ENCODE measurements around the gene HCN2. TPM values are rescaled to one million over a fixed set of nuclear protein-coding genes. Genes with fewer than 3 reads are reported as not detected.

Gene HCN2
- total RNA-seq (2013; cell fraction: nucleolus; rRNA removed), result 0.12 TPM in 1 of 2 replicates, not detected in the other
- 0.11 TPM in 1 of 2 replicates, not detected in the other for total RNA-seq (2014; rRNA removed)
- 0.04 TPM in 1 of 2 replicates, not detected in the other for total RNA-seq (2014; rRNA removed; fragmentation: Illumina TruSeq; extraction: Trizol)
- 0.45 and 0.54 TPM in 2 replicates for total RNA-seq (2021)
- 0.17 TPM for polyA plus RNA-seq (2011; ENCODE audit: low read depth)
- 0.05 TPM in 1 of 2 replicates, not detected in the other for polyA plus RNA-seq (2011; rRNA removed)
- 0.03 and 0.10 TPM in 2 replicates for polyA plus RNA-seq (2011; cell fraction: cytosol; rRNA removed)
- polyA plus RNA-seq (2011; cell fraction: nucleus; rRNA removed), result 0.34 and 0.51 TPM in 2 replicates
- 0.41 and 0.77 TPM in 2 replicates for polyA plus RNA-seq (2012)
- polyA plus RNA-seq (2014; fragmentation: Illumina TruSeq; extraction: Trizol), result 0.01 TPM in 1 of 2 replicates, not detected in the other
- not detected for polyA plus RNA-seq (2014; fragmentation: Nextera tagmentation; extraction: Ambion mirVana)
- polyA plus RNA-seq (2014; rRNA removed), result 0.09 and 0.13 TPM in 2 replicates
- not detected for polyA plus RNA-seq (2016; fragmentation: Nextera tagmentation; extraction: Ambion mirVana)
- not detected in 2 replicates for polyA minus RNA-seq (2011; rRNA and poly(A)+ RNA removed)
- polyA minus RNA-seq (2011; cell fraction: cytosol; rRNA and poly(A)+ RNA removed), result not detected in 2 replicates
- 0.12 TPM in 1 of 2 replicates, not detected in the other for polyA minus RNA-seq (2011; cell fraction: nucleus; rRNA and poly(A)+ RNA removed)
- Bru-seq, nascent RNA, result percentile 21 among the genes with signal in this experiment
- BruChase-seq, experiment 1, labeled RNA remaining after a 6-hour chase, result percentile 28 among the genes with signal in this experiment
- percentile 24 among the genes with signal in this experiment for BruChase-seq, experiment 2, labeled RNA remaining after a 2-hour chase
- long read RNA-seq, experiment 1, result 0 reads
- long read RNA-seq, experiment 2, result 0 reads

DNA sequence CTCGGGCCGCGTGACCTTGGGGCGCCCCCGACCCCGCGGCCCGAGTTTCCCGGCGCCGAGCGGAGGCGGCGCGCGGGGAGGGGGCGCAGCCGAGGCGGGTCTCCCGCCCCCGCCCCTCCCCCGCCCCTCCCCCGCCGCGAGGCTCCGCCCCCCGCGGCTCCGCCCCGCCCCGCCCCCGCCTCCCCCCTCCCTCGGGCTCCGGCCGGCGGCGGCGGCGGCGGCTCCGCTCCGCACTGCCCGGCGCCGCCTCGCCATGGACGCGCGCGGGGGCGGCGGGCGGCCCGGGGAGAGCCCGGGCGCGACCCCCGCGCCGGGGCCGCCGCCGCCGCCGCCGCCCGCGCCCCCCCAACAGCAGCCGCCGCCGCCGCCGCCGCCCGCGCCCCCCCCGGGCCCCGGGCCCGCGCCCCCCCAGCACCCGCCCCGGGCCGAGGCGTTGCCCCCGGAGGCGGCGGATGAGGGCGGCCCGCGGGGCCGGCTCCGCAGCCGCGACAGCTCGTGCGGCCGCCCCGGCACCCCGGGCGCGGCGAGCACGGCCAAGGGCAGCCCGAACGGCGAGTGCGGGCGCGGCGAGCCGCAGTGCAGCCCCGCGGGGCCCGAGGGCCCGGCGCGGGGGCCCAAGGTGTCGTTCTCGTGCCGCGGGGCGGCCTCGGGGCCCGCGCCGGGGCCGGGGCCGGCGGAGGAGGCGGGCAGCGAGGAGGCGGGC, at the start of gene HCN2:
TSS of gene HCN2 (plus strand) at position 189 of the 703 bp plus-strand sequence. CDS start at position 254, 65 bp downstream.
- H3K4me3 ChIP-seq, result no peak within 1 kb of the TSS
- ATAC-seq (no peak), DNase-seq (ENCODE audit: low read depth, low spot score) (no peak), FAIRE-seq (no peak)
- no peak within 1 kb of the TSS for H3K9ac ChIP-seq (ENCODE audit: control insufficient read depth, insufficient read depth, low read length)
- ChIA-PET SMC1A (ENCODE audit: uncharacterized antibody, unreplicated experiment) (no interaction called here), RAD21 (ENCODE audit: unreplicated experiment) (no interaction called here), POLR2A (no interaction called here), CTCF (no interaction called here)
- H3K36me3 ChIP-seq (ENCODE audit: control insufficient read depth in 2 of 2, insufficient read depth in 2 of 2, low read length in 1 of 2), result no peaks in the 10 kb centered on the region
- H4K20me1 ChIP-seq (ENCODE audit: control insufficient read depth, insufficient read depth), result no peaks in the 10 kb centered on the region
- no peaks in the 10 kb centered on the region for H3K9me3 ChIP-seq (replicated peaks; ENCODE audit: control insufficient read depth, insufficient read depth, low read length)
- intact Hi-C loops (cut with micrococcal nuclease; ENCODE audit: unreplicated experiment) (loop anchor here (5.0 kb wide), 1 partner anchor 142 kb away; no protein-coding TSS in a partner anchor), in situ Hi-C loops (cut with MboI) (loop anchor here (5.0 kb wide), 1 partner anchor 142 kb away; no protein-coding TSS in a partner anchor)
- H3K27ac ChIP-seq (ENCODE audit: control insufficient read depth, insufficient read depth), result no peak within 1 kb of the TSS
- no peaks in the 10 kb centered on the region for H3K4me1 ChIP-seq (ENCODE audit: control insufficient read depth, insufficient read depth, low read length)
- no peak within 1 kb of the TSS for H2AFZ ChIP-seq (ENCODE audit: control insufficient read depth, low read depth, low read length)
- WGBS (ENCODE audit: insufficient coverage, insufficient replicate concordance, low lambda C conversion rate, missing lambda C conversion rate), result 2% methylated on average over 21 of the region's 132 CpGs
- BruUV-seq (replicated peaks), result no TSS peak
- no peak within 1 kb of the TSS for H3K4me2 ChIP-seq (ENCODE audit: control insufficient read depth, insufficient read depth)
- peaks cover 4 to 9% of the 10 kb centered on the region in 2 experiments for H3K27me3 ChIP-seq (replicated peaks in 1 of 2; ENCODE audit: control insufficient read depth in 2 of 2, insufficient read depth in 2 of 2, low read length in 1 of 2)
- H3K79me2 ChIP-seq (ENCODE audit: control insufficient read depth, insufficient read depth, low read length), result no peaks in the 10 kb centered on the region
- TF ChIP-seq MXI1 (IDR thresholded peaks at IDR 0.05; ENCODE audit: low read depth, low read length), result no peak
- TF ChIP-seq, protein P1, sequence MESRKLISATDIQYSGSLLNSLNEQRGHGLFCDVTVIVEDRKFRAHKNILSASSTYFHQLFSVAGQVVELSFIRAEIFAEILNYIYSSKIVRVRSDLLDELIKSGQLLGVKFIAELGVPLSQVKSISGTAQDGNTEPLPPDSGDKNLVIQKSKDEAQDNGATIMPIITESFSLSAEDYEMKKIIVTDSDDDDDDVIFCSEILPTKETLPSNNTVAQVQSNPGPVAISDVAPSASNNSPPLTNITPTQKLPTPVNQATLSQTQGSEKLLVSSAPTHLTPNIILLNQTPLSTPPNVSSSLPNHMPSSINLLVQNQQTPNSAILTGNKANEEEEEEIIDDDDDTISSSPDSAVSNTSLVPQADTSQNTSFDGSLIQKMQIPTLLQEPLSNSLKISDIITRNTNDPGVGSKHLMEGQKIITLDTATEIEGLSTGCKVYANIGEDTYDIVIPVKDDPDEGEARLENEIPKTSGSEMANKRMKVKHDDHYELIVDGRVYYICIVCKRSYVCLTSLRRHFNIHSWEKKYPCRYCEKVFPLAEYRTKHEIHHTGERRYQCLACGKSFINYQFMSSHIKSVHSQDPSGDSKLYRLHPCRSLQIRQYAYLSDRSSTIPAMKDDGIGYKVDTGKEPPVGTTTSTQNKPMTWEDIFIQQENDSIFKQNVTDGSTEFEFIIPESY (IDR thresholded peaks at IDR 0.05), result no peak
- TF ChIP-seq, protein P2, sequence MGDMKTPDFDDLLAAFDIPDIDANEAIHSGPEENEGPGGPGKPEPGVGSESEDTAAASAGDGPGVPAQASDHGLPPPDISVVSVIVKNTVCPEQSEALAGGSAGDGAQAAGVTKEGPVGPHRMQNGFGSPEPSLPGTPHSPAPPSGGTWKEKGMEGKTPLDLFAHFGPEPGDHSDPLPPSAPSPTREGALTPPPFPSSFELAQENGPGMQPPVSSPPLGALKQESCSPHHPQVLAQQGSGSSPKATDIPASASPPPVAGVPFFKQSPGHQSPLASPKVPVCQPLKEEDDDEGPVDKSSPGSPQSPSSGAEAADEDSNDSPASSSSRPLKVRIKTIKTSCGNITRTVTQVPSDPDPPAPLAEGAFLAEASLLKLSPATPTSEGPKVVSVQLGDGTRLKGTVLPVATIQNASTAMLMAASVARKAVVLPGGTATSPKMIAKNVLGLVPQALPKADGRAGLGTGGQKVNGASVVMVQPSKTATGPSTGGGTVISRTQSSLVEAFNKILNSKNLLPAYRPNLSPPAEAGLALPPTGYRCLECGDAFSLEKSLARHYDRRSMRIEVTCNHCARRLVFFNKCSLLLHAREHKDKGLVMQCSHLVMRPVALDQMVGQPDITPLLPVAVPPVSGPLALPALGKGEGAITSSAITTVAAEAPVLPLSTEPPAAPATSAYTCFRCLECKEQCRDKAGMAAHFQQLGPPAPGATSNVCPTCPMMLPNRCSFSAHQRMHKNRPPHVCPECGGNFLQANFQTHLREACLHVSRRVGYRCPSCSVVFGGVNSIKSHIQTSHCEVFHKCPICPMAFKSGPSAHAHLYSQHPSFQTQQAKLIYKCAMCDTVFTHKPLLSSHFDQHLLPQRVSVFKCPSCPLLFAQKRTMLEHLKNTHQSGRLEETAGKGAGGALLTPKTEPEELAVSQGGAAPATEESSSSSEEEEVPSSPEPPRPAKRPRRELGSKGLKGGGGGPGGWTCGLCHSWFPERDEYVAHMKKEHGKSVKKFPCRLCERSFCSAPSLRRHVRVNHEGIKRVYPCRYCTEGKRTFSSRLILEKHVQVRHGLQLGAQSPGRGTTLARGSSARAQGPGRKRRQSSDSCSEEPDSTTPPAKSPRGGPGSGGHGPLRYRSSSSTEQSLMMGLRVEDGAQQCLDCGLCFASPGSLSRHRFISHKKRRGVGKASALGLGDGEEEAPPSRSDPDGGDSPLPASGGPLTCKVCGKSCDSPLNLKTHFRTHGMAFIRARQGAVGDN (IDR thresholded peaks at IDR 0.05), result no peak
- TF ChIP-seq YY1 (IDR thresholded peaks at IDR 0.05; ENCODE audit: low read depth, low read length), result no peak
- no peak for TF ChIP-seq RELA (IDR thresholded peaks at IDR 0.05; ENCODE audit: borderline replicate concordance, partially characterized antibody)
- no peak for TF ChIP-seq CBFB (IDR thresholded peaks at IDR 0.05; ENCODE audit: low read depth)
- no peak for TF ChIP-seq TCF12 (IDR thresholded peaks at IDR 0.05; ENCODE audit: low read depth, low read length)
- TF ChIP-seq, protein P3, sequence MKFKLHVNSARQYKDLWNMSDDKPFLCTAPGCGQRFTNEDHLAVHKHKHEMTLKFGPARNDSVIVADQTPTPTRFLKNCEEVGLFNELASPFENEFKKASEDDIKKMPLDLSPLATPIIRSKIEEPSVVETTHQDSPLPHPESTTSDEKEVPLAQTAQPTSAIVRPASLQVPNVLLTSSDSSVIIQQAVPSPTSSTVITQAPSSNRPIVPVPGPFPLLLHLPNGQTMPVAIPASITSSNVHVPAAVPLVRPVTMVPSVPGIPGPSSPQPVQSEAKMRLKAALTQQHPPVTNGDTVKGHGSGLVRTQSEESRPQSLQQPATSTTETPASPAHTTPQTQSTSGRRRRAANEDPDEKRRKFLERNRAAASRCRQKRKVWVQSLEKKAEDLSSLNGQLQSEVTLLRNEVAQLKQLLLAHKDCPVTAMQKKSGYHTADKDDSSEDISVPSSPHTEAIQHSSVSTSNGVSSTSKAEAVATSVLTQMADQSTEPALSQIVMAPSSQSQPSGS (IDR thresholded peaks at IDR 0.05; ENCODE audit: low read length), result no peak
- TF ChIP-seq, protein P4, sequence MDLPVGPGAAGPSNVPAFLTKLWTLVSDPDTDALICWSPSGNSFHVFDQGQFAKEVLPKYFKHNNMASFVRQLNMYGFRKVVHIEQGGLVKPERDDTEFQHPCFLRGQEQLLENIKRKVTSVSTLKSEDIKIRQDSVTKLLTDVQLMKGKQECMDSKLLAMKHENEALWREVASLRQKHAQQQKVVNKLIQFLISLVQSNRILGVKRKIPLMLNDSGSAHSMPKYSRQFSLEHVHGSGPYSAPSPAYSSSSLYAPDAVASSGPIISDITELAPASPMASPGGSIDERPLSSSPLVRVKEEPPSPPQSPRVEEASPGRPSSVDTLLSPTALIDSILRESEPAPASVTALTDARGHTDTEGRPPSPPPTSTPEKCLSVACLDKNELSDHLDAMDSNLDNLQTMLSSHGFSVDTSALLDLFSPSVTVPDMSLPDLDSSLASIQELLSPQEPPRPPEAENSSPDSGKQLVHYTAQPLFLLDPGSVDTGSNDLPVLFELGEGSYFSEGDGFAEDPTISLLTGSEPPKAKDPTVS (IDR thresholded peaks at IDR 0.05; ENCODE audit: low read depth, low read length), result no peak
- no peak for TF ChIP-seq TCF3 (IDR thresholded peaks at IDR 0.05; ENCODE audit: borderline replicate concordance, insufficient read depth, low read depth, low read length)
- no peak for TF ChIP-seq ZBED1 (IDR thresholded peaks at IDR 0.05; ENCODE audit: borderline replicate concordance)
